ENCODE data around the gene ECM2.

DNA sequence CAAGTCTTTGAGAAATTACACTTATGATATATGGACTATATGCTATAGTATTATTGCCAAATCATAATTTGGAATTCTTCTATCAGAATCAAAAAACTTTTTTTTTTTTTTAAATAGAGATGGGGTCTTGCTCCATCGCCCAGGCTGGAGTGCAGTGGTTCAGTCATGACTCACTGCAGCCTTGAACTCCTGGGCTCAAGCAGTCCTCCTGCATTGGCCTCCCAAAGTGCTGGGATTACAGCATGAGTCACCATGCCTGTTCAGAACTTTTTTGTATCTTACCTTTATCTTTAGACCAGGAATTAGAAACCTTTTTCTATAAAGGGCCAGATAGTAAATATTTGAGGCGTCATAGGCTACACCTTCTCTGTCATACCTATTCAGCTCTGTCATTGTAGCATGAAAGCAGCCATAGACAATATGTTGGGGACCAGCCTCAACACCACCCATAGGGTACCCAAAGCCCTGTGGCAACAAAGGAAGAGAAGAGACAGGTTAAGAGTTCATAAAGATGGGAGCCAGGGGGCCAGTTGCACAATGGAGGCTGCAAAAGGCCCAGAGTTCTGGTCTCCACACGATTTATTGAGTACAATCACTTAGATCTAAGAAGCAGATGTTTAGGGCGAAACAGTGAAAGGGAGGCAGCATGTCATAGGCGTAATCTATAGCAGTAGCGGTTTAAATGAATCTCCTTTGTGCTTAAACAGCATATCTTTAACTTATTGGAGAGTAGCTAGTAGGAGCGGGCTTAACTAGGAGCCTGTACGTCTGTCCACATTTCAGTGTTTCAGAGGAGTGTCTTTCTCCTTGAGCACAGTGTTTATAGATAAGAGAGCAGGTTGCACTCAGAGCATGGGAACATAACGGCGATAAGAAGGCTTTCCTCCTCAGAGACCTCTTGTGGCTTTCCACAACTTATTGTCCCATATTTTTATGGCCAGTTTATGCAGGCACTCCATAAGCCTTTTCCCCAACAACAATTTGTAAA, 12.5 kb downstream of the ECM2 start:
- TF ChIP-seq, protein P1, sequence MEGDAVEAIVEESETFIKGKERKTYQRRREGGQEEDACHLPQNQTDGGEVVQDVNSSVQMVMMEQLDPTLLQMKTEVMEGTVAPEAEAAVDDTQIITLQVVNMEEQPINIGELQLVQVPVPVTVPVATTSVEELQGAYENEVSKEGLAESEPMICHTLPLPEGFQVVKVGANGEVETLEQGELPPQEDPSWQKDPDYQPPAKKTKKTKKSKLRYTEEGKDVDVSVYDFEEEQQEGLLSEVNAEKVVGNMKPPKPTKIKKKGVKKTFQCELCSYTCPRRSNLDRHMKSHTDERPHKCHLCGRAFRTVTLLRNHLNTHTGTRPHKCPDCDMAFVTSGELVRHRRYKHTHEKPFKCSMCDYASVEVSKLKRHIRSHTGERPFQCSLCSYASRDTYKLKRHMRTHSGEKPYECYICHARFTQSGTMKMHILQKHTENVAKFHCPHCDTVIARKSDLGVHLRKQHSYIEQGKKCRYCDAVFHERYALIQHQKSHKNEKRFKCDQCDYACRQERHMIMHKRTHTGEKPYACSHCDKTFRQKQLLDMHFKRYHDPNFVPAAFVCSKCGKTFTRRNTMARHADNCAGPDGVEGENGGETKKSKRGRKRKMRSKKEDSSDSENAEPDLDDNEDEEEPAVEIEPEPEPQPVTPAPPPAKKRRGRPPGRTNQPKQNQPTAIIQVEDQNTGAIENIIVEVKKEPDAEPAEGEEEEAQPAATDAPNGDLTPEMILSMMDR (IDR thresholded peaks at IDR 0.05) = no peak
- TF ChIP-seq POLR2AphosphoS5 (IDR thresholded peaks at IDR 0.05) (no peak), POLR2A (IDR thresholded peaks at IDR 0.05) (no peak), EP300 (IDR thresholded peaks at IDR 0.05) (no peak)

Measured in upper lobe of left lung (tissue), 4 donors.